Measurements from ENCODE around the gene ARHGAP8.

GRCh38 chr22:44847892-44848291 lies 95.5 kb downstream of the ARHGAP8 start:
- TF ChIP-seq POLR2AphosphoS5 (IDR thresholded peaks at IDR 0.05): no peak
- TF ChIP-seq, protein P1, sequence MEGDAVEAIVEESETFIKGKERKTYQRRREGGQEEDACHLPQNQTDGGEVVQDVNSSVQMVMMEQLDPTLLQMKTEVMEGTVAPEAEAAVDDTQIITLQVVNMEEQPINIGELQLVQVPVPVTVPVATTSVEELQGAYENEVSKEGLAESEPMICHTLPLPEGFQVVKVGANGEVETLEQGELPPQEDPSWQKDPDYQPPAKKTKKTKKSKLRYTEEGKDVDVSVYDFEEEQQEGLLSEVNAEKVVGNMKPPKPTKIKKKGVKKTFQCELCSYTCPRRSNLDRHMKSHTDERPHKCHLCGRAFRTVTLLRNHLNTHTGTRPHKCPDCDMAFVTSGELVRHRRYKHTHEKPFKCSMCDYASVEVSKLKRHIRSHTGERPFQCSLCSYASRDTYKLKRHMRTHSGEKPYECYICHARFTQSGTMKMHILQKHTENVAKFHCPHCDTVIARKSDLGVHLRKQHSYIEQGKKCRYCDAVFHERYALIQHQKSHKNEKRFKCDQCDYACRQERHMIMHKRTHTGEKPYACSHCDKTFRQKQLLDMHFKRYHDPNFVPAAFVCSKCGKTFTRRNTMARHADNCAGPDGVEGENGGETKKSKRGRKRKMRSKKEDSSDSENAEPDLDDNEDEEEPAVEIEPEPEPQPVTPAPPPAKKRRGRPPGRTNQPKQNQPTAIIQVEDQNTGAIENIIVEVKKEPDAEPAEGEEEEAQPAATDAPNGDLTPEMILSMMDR (IDR thresholded peaks at IDR 0.05): no peak
